ENCODE data around the gene GREB1L.

Gene GREB1L

GRCh38 chr18:21449367-21450290 is 207.6 kb downstream of the GREB1L start:
- DNase-seq (ENCODE audit: low read depth in 2 of 2), result no peak

GRCh38 chr18:21450503-21450902 is 208.5 kb downstream of the GREB1L start:
- DNase-seq (ENCODE audit: low read depth in 2 of 2), result no peak

DNA sequence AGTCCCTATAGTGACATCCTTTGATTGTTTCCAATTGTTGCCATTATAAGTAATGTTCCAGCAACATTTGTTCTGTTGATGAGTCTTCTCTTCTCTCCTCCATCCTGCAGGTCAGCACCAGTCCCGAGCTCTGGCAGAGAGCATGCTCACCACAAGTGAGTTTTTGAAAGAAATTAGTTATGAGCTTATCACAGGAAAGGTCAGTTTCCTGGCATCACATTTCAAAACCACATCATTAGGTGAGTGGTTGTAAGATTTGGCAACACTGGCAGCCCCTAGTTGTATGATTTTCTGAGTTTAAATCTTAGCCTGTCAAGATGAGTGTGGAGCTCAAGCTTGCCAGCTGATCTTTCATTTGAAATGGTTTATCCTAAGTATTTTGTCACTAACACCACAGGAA is 208.9 kb downstream of the GREB1L start:
- DNase-seq (ENCODE audit: low read depth in 2 of 2), result no peak

DNA sequence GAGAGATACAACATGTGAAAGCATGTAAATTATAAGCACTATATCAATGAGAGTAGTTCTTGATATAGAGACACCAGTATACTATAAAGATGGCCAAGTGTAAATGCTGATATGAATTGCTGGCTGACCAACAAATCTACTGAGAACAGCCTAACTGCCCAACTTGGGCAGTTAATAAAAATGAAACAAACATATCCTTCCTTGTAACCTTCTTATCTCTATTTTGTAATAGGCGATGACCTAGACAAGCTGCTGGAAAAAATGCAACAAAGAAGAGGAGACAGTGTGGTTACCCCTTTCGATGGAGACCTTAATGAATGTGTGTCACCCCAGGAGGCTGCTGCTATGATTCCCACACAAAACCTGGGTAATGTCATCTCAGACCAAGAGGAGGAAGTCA is 209.8 kb downstream of the GREB1L start:
- DNase-seq (ENCODE audit: low read depth in 2 of 2), result no peak

GRCh38 chr18:21452276-21452780 is 210.3 kb downstream of the GREB1L start:
- no peak for DNase-seq (ENCODE audit: low read depth in 2 of 2)

DNA sequence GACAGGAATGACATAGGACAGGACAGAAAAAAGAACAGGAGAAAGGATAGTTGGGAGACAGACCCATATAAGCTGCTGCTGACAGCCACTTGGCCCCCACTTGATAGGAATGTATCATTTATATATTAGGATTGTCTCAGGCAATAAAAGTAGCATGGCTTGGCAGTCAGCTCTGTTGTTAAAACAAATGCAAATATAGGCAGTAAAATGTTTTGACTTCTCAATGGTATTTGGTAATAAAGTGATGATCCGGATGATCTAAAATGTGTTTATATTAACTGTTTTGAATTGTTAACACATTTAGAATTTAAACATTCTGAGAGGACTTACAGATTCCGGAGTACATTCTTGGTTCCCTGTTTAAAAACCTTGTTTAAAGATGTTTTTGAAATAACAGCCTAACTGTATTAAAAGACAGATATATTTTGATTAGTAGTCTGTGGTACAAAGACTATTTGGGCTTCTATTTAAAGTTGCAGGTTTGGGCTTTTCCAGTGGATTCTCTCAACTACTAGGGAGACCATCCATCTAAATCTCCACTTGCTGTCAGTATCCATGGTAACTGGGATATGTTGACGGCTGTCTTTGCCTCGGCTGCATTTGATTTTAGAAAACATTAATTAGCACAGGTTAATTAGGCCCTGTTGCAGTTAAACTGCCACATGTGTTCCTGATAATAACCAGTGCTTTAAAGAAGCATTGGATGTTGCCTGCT is 210.9 kb downstream of the GREB1L start:
- DNase-seq (ENCODE audit: low read depth in 2 of 2), result no peak

DNA sequence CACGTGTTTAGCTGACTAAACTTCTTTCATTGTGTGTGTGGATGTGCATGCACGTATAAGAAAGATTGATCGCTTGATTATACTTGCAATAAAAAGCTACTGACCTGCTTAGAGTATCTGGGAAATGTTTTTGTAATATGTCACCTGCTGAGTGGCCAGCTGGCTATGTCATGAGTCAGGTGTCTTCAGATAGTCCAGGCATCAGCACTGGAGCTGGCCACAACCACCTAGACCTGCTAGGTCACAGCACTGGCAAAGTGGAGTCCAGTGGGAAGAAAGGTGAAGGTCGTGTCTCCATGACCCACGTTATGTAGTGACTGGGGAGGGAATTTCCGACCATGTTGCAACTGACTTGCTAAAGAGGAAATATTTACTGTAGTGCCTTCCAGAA is 211.5 kb downstream of the GREB1L start:
- no peak for DNase-seq (ENCODE audit: low read depth in 2 of 2)

DNA sequence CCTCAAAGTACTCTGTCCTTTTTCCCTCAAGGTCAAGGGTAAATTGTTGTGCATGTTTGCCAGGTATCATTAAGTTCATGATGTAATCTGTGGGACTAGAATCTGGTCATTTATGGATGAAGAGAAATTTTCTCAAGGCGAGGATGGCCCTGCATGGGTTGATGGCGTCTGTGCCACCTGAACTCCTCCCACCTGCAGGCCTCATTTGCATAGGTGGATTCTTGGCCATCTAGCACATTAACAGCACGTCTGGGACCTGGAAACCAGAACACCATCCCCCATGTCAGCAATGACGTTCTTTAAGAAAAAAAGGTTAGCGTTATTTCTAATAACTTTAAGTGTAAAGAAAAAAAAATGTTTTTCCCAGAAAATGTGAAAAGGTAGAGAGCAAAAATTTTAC is 212.7 kb downstream of the GREB1L start:
- DNase-seq (ENCODE audit: low read depth in 2 of 2), result no peak

DNA sequence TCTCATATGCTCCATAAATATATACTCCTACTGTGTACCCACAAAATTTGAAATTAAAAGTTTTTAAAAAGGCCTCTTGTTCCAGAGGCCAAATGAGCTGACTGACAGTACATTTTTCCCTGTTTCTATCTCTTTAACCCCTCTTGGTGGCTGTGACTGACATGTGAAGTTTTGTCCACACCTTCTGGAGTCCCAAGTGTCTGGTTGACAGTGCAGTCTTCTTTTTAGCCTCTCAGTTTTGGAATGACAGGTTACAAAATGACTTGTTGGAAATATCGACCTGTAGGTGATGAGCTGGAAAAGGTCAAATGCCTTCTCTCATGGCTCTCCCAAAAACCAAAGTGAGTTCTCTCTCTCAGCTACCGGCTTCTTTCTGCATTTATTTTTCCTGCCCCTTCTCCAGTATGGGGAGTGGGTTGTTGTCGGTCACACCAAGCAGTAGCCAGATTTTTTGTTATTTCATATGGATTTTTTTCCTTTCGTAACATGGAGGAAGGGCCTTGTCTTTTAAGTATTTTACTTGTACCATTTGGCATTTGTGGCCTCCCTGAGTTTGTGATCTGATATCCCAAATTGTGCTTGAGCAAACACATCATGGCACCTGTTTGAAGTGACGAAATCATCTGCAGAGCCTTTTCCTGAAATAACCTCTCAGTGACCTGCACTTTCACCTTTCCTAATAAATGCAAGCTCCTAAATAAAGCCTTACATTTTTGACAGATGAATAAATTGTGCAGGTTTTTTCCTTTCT is 214.6 kb downstream of the GREB1L start:
- DNase-seq (ENCODE audit: low read depth in 2 of 2), result no peak

DNA sequence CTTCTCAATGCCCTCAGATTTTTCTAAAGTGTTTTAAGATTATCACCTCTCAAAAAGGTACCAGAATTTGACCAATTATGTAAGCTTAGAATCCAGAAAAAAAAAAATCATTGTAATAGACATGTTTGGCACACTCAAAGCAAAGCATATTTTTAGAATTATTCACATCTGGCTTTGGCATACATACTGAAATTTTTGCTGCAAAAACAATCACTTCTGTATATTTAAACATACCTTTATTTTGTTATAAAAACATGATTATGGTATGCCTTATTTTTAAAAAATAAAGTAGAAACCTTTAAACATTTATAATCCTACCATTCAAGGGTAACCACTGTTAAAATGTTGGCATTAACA is 215.1 kb downstream of the GREB1L start:
- no peak for DNase-seq (ENCODE audit: low read depth in 2 of 2)

GRCh38 chr18:21458310-21458709 is 216.3 kb downstream of the GREB1L start:
- DNase-seq (ENCODE audit: low read depth in 2 of 2), result no peak

DNA sequence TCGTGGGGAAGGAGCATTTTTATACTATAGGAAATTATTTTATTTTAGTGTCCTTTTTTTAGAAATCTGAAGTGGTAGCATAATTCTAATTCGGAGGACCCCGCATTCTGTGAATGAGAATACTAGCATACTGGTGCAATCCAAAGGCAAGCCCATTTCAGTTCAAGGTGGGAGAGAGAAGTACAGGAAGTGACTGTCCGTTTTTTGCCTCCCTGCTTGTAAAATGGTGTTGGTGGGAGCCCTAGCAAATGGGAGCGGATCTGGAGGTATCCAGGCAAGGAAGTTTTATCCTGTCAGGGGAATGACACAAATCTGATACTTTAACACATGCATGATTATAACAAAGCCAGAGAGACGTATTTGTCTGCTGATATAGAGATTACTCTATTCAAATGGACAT is 216.8 kb downstream of the GREB1L start:
- DNase-seq (ENCODE audit: low read depth in 2 of 2), result no peak

DNA sequence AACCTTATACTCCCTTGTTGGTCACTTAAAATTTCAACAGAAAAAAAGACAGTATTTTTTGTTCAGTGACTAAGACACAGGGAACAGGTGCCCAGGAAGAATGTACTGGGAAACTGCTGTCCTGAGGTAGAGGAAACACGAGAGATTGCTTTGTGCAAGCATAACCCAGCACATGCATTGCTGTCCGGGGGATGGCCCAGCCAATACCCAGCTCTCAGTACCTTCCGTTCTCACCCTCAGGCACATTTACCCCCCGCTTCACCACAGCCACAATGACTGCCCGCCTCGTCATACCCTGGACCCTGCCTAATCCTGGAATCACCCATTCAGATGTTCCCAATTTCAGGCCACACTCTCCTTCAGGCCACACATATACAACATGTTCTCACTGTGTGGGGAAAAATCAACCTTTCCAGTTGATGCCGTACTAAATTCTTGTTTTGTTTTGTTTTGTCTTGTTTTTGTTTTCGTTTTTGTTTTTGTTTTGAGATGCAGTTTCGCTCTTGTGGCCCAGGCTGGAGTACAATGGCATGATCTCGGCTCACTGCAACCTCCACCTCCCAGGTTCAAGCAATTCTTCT is 217.8 kb downstream of the GREB1L start:
- no peak for DNase-seq (ENCODE audit: low read depth in 2 of 2)

- DNase-seq (ENCODE audit: low read depth in 2 of 2), result no peak
Observed at GRCh38 chr18:21461460-21461859, 219.4 kb downstream of the GREB1L start.

DNA sequence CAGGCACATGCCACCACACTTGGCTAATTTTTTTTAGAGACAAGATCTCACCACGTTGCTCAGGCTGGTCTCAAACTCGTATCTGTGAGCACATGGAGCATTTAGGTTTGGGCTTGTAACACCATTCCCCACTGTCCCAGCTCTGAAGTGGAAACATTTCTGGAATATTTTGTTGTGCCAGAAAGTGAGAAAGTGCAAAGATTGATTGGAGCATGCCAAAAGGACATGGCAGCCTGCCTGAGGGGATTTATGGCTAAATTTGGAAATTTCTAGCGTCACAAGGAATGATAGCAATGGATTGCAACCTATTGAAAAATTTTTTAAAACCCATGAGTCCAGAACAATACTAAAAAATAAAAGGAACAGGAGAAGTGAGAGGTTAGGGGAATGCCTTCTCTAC is 221.7 kb downstream of the GREB1L start:
- no peak for DNase-seq (ENCODE audit: low read depth in 2 of 2)

GRCh38 chr18:21468514-21469164 is 226.6 kb downstream of the GREB1L start:
- no peak for DNase-seq (ENCODE audit: low read depth in 2 of 2)

DNA sequence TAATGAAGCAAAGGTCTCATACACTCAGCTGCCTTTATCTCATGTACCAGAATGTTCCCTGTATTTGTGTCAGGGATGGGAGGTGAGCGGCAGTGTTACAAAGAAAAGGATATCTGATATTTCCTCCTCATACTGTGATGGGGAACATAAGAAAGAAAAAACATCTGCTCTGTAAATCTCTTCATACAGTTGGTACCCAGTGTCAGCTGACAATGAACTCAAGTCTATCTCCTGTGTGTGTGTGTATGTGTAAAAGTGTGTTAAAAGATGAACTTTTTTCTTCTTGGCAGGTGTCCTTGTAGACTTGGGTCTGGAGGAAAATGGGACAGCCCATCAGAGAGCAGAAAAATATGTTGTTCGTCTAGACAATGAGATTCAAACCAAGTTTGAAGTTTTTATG is 230.7 kb downstream of the GREB1L start:
- no peak for DNase-seq (ENCODE audit: low read depth in 2 of 2)

DNA sequence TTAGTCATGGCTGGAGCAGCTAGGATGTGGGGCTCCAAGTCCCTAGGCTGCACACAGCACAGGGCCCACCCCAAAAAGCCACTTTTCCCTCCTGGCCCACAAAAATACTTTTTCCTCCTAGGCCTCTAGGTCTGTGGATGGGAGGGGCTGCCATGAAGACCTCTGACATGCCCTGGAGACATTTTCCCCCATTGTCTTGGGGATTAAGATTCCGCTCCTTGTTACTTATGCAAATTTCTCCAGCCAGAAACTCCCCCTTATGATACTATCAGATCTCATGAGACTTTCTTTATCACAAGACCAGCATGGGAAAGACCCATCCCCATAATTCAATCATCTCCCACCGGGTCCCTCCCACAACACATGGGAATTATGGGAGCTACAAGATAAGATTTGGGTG is 232.6 kb downstream of the GREB1L start:
- DNase-seq (ENCODE audit: low read depth in 2 of 2), result no peak

DNA sequence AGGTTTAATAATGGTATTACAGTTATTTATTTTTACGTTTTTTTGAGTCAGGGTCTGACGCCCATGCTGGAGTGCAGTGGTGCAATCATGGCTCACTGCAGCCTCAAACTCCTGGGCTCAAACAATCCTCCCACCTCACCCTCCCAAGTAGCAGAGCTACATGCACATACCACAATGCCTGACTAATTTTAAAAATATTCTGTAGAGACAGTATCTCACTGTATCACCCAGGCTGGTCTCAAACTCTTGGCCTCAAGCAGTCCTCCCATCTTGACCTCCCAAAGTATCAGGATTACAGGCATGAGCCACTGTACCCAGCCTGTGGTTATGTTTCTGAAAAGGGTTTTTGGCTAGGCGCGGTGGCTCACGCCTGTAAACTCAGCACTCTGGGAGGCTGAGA is 237.7 kb downstream of the GREB1L start:
- DNase-seq (ENCODE audit: low read depth in 2 of 2), result no peak

DNA sequence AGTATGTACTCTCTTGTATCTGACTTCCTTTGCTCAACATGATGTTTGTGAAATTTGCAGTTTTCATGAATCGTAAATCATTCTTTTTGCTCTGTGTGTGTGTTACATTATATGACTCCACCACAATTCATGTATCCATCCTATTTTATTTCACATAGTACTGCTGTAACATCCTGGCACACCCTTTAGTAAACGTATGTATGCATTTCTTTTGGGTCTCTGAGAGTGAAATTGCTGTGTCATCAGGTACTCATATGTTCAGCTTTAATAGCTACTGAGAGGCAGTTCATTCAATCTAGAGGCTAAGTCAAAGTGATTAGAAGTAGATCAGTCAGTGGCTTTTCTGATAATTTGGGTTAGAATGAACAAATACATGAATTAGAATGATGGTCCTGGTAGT is 239.7 kb downstream of the GREB1L start:
- DNase-seq (ENCODE audit: low read depth in 2 of 2), result no peak

DNA sequence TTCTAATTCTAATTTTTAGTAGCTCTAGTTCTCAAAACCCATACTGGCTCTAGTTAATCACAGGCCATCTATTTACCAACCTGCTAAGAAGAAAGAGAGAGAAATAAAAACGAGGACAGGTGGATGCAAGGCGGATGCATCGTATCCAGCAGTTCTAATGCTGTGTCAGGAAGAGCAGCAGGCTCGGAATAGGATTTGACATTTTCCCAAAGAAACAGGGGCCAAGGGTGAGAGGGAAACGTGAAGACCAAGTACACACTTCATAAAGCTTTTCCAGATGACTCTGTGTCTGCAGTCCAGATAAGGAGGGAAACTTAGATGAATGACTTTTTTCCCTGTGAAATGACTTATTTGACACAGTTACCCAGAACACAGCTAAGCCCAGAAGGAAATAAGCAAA is 241.0 kb downstream of the GREB1L start:
- DNase-seq (ENCODE audit: low read depth in 2 of 2), result no peak

All from stimulated activated CD4-positive, alpha-beta T cell treated with anti-CD3 and anti-CD28 coated beads, Interleukin-12 subunit alpha, Interleukin-12 subunit beta, amount 100 ng/mL, for 24 hours (primary cell).